ENCODE measurements around the gene SCAF4.
A peak's percentile ranks its signal among the peaks of the same experiment; 100 is the strongest.

Gene SCAF4

DNA sequence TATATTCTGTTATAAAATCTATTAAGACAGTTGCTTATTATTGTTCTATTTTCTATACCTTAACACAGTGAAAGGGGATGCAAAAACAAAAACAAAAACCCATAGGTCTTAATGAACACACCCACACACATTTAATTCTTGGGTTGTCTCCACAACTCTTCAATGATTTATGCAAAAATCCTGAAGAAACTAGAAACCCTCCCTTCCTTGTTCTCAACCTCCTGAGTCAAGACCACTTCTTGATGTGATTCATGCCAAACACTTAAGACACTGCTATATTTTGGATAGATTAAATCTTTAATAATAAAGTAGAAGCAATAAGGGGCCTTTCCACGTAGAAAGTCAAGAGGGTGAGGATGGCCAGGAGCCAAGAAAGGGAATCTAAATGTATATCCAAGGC lies 23.4 kb downstream of the SCAF4 start:
- Histone ChIP-seq H3K4me1 (ENCODE audit: insufficient read depth, poor library complexity, severe bottlenecking) (peaks cover 10% of the 10 kb centered on the region), H3K9me3 (ENCODE audit: severe bottlenecking) (no peaks in the 10 kb centered on the region), H3K36me3 (ENCODE audit: low read depth) (peaks cover 25% of the 10 kb centered on the region), H3K27me3 (ENCODE audit: insufficient read depth, poor library complexity, severe bottlenecking) (no peaks in the 10 kb centered on the region), H3K4me3 (ENCODE audit: severe bottlenecking) (no peak overlapping the region), H3K27ac (ENCODE audit: poor library complexity, severe bottlenecking) (no peak overlapping the region)
- no peak for DNase-seq (ENCODE audit: low spot score)
- no peak for ATAC-seq (ENCODE audit: low read depth)
- TF ChIP-seq, protein P1, sequence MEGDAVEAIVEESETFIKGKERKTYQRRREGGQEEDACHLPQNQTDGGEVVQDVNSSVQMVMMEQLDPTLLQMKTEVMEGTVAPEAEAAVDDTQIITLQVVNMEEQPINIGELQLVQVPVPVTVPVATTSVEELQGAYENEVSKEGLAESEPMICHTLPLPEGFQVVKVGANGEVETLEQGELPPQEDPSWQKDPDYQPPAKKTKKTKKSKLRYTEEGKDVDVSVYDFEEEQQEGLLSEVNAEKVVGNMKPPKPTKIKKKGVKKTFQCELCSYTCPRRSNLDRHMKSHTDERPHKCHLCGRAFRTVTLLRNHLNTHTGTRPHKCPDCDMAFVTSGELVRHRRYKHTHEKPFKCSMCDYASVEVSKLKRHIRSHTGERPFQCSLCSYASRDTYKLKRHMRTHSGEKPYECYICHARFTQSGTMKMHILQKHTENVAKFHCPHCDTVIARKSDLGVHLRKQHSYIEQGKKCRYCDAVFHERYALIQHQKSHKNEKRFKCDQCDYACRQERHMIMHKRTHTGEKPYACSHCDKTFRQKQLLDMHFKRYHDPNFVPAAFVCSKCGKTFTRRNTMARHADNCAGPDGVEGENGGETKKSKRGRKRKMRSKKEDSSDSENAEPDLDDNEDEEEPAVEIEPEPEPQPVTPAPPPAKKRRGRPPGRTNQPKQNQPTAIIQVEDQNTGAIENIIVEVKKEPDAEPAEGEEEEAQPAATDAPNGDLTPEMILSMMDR (IDR thresholded peaks at IDR 0.05; ENCODE audit: poor library complexity, severe bottlenecking) = no peak

- no peak overlapping the region for H3K4me3 ChIP-seq (ENCODE audit: severe bottlenecking)
- H3K27ac ChIP-seq (ENCODE audit: poor library complexity, severe bottlenecking) = no peak overlapping the region
- H3K36me3 ChIP-seq (ENCODE audit: low read depth) = peaks cover 35% of the 10 kb centered on the region
- TF ChIP-seq, protein P1 (IDR thresholded peaks at IDR 0.05; ENCODE audit: poor library complexity, severe bottlenecking) = no peak
- DNase-seq (ENCODE audit: low spot score) (no peak), ATAC-seq (ENCODE audit: low read depth) (peak; percentile 61)
- H3K27me3 ChIP-seq (ENCODE audit: insufficient read depth, poor library complexity, severe bottlenecking) = no peaks in the 10 kb centered on the region
- no peaks in the 10 kb centered on the region for H3K9me3 ChIP-seq (ENCODE audit: severe bottlenecking)
- H3K4me1 ChIP-seq (ENCODE audit: insufficient read depth, poor library complexity, severe bottlenecking) = peaks cover 10% of the 10 kb centered on the region
Measured at GRCh38 chr21:31707499-31707898, 24.4 kb downstream of the SCAF4 start.

GRCh38 chr21:31706562-31706961 lies 25.4 kb downstream of the SCAF4 start:
- no peak overlapping the region for H3K27ac ChIP-seq (ENCODE audit: poor library complexity, severe bottlenecking)
- no peak for DNase-seq (ENCODE audit: low spot score)
- H3K4me3 ChIP-seq (ENCODE audit: severe bottlenecking) = no peak overlapping the region
- H3K36me3 ChIP-seq (ENCODE audit: low read depth) = peaks cover 45% of the 10 kb centered on the region
- no peaks in the 10 kb centered on the region for H3K9me3 ChIP-seq (ENCODE audit: severe bottlenecking)
- ATAC-seq (ENCODE audit: low read depth) = no peak
- H3K4me1 ChIP-seq (ENCODE audit: insufficient read depth, poor library complexity, severe bottlenecking) = peaks cover 10% of the 10 kb centered on the region
- no peaks in the 10 kb centered on the region for H3K27me3 ChIP-seq (ENCODE audit: insufficient read depth, poor library complexity, severe bottlenecking)
- TF ChIP-seq, protein P1 (IDR thresholded peaks at IDR 0.05; ENCODE audit: poor library complexity, severe bottlenecking) = no peak

GRCh38 chr21:31700040-31700439 lies 31.9 kb downstream of the SCAF4 start:
- no peak for ATAC-seq (ENCODE audit: low read depth)
- no peak overlapping the region for H3K27ac ChIP-seq (ENCODE audit: poor library complexity, severe bottlenecking)
- no peak for DNase-seq (ENCODE audit: low spot score)
- H3K27me3 ChIP-seq (ENCODE audit: insufficient read depth, poor library complexity, severe bottlenecking) = no peaks in the 10 kb centered on the region
- TF ChIP-seq, protein P1 (IDR thresholded peaks at IDR 0.05; ENCODE audit: poor library complexity, severe bottlenecking) = no peak
- no peak overlapping the region for H3K4me3 ChIP-seq (ENCODE audit: severe bottlenecking)
- H3K4me1 ChIP-seq (ENCODE audit: insufficient read depth, poor library complexity, severe bottlenecking) = no peaks in the 10 kb centered on the region
- peaks cover 100% of the 10 kb centered on the region for H3K36me3 ChIP-seq (ENCODE audit: low read depth)
- no peaks in the 10 kb centered on the region for H3K9me3 ChIP-seq (ENCODE audit: severe bottlenecking)

GRCh38 chr21:31698461-31698860 lies 33.5 kb downstream of the SCAF4 start:
- no peak for ATAC-seq (ENCODE audit: low read depth)
- no peaks in the 10 kb centered on the region for H3K27me3 ChIP-seq (ENCODE audit: insufficient read depth, poor library complexity, severe bottlenecking)
- TF ChIP-seq, protein P1 (IDR thresholded peaks at IDR 0.05; ENCODE audit: poor library complexity, severe bottlenecking) = no peak

More at GRCh38 chr21:31698461-31698860, 33.5 kb downstream of the SCAF4 start:
- DNase-seq (ENCODE audit: low spot score) = no peak
- Histone ChIP-seq H3K4me1 (ENCODE audit: insufficient read depth, poor library complexity, severe bottlenecking) (no peaks in the 10 kb centered on the region), H3K4me3 (ENCODE audit: severe bottlenecking) (no peak overlapping the region), H3K27ac (ENCODE audit: poor library complexity, severe bottlenecking) (no peak overlapping the region), H3K9me3 (ENCODE audit: severe bottlenecking) (no peaks in the 10 kb centered on the region), H3K36me3 (ENCODE audit: low read depth) (peaks cover 100% of the 10 kb centered on the region)
